Activated CD8-positive, alpha-beta memory T cell treated with anti-CD3 and anti-CD28 coated beads, Interleukin-2, amount 50 U/mL, for 48 hours (primary cell): Measurements from ENCODE around the gene SH3RF2.

Experiments used
- DNase-seq: peaks from one replicate; pipeline ENCODE4 v3.0.0-alpha.2; 2020

Gene SH3RF2

DNA sequence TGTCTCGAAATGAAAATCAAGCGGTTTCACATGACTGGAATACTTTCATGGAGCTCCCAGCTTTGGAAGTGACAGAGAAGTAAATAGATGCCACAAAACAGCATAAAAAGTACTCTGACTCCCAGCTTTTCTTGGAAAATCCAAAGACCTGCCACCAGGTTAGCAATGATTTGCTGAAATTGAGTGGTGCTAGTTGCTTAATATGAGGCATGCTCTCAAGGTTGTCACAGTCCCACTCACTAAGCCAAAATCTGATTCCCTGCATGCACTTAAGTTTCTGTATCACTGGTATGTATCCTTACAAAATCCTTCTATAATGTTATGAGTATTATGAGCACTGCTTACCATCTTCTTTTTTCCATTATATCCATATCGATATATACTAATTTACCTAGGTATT lies 13.0 kb upstream of the SH3RF2 start:
- no peak for DNase-seq

- DNase-seq, result no peak
Observed at GRCh38 chr5:145924849-145925248, 11.5 kb upstream of the SH3RF2 start.

DNA sequence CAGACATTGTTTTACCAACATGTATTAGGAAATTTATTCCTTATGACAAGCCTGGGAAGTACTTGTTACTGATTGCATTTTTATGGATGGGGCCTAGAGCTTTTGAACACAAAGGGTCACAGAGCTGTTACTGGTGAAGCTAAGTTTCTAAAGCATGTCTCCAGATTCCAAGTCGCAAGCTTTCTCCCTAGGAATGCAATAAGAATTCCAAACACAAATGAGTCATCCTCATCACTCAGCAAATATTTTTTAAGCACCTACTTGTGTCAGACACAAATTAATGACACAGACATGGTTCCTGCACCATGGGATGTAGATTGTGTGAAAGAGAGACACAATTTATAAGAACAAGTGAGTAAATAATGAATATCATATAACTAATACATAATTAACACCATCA lies 11.0 kb upstream of the SH3RF2 start:
- no peak for DNase-seq

DNA sequence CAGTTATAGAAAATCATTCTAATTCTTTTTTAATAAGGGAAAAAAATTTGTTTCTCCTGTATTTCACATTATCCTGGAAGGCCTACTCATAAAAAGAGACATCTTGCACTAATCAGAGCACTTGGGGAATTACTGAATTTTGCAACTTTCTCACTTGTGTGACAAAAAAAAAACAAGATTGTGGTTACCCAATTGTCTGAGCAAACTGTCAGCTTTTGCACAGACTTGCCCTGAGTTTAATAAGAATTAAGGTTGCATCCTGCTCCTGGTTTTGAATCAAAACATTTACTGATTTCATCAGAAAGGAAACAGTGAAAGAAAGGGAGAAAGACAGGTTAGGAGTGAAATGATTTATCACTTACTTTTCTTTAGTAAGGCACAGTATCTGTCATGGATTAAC lies 10.6 kb upstream of the SH3RF2 start:
- DNase-seq, result no peak

DNA sequence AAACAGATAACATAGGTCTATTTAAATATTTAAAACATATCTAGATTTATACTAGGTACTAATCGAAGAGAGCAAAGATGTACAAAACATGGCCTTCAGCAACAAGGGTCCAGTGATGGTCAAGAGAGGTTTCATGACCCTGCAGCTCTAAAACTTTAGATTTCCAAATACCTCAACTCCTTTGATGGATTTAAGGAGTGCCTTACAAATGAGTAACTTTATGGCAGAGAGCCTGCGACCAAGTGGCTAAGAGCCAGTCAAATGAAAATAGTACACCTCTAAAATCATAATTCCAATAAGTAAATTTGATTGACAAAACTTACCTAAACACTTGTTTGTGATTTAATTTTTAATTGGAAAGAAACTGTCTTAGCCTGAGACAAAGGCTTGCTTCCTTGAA lies 4.7 kb upstream of the SH3RF2 start:
- no peak for DNase-seq

DNA sequence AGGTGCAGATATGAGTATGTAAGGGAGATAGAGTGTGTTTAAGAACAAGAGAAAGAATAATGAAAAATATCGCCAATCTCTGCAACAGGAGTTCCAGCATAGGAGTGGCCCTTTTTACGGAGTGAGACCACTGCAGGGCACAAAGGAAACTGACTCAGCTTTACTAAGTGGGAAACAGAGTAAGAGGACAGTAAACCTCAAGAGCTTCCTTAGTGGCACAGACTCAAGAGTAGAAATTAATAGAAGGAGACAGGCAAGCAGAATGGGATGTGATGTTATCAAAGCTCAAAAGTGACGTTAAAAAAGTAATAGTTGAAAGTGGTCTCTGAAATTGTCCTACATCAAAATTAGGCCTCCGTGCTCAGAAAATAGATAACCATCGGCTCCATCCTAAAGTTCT lies 2.1 kb upstream of the SH3RF2 start:
- no peak for DNase-seq

DNA sequence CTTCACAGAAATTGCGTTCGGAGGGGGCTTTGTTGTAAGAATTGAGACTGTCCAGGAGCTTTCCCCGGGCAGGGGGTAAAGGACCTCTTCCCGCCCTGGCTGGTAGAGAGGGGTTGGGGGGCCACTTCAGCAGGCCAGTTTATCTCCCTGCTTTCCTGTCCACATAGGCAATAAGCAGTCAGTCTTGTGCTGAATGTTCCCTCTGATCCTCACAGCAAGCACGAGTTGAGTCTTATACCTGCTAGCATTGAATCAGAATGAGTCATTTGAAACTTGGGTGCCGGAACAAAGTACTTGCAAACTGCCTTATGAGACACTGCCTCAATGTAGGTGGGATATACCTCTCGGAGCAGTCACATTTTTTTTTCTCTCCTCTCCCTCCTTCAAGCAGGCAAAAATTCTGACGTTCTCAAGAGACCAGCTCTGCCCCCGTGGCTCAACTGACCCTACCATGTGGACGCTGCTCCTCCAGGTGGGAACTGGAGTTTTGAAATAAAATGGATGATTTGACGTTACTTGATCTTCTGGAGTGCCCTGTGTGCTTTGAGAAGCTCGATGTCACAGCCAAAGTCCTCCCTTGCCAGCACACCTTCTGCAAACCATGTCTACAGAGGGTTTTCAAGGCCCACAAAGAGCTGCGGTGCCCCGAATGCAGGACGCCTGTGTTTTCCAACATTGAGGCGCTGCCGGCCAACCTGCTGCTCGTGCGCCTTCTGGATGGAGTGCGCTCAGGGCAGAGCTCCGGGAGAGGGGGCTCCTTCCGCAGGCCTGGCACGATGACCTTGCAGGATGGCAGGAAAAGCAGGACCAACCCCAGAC lies 1.3 kb downstream of the SH3RF2 start:
- peak; percentile 55 for DNase-seq

DNA sequence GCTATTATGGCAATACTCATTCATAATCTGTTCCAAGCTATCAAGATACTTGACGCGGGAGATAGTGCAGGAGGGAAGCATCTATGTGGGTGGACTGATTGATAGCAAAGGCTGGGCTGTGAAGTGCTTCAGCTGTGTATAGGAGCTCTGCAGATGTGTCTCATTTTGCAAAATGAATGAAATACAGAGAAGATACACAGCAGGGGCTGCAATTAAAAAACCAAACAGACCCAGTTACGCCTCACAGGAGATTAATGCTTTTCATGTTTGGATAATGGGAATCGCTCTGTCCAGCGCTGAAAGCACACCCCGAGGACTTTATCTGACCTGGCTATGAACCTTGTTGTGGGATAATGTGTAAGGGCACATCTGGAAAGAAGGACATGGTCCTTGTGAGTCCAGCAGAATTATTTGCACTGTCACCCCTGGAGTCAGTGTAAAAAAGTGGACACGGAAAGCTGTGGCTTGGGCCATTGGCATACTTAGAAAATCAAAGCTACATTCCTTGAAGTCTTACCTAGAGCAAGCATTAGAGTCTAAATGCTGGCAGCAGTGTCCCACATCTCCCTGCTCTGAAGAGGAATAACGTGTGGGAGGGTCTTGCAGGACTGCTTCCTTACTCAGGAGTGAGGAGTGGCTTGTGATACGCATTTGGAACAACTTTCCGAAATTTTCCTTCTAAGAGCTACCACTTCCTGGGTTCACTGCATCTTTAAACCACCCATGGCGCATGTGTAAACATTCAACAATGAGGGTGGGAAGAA lies 2.6 kb downstream of the SH3RF2 start:
- no peak for DNase-seq

DNA sequence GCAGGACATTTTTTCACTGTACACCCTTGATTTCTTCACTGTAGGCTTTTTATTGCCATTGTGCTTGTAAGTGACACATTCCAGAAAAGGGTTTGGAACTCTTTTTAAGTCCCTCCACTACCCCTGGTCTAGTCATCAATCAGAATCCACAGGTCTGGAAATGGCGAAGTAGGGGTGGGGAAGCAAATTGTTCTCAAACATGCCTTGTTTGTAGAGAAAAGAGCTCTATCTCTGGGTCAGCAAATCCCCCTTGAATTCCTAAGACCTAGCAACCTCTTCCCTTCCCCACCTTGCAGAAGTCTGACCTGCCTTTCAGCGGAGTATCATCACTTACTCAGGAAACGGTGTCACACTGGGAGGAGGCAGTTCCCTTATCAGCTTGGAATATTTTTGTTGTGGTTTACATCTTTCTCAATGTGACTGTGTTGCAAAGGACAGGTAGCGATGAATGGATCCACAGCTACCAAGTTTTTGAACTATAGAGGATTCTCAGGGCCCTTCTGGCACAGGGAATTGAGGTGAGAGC lies 3.2 kb downstream of the SH3RF2 start:
- DNase-seq, result no peak

GRCh38 chr5:145941096-145941447 lies 4.7 kb downstream of the SH3RF2 start:
- no peak for DNase-seq

- DNase-seq, result no peak
Observed at GRCh38 chr5:145941448-145942130, 5.2 kb downstream of the SH3RF2 start.

DNA sequence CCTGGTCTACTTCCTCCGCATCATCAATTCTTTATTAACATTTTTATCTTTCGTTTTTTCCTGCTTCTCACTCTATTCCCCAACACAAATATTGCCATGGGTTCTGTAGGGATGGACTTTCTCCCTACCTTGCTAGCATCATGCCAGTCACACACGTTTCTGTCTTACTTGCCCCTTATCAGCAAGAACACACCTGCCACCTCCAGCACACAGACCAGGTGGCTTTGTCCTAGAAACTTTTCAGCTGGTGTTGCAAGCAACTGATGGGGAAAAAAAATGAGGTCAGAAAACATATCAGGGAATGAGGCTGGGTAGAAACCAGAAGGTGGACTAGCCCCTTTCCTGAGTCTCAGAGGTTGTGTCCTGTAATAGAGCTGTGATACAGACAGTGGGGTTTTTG lies 5.8 kb downstream of the SH3RF2 start:
- DNase-seq, result no peak

GRCh38 chr5:145942749-145943148 lies 6.4 kb downstream of the SH3RF2 start:
- DNase-seq, result no peak

- DNase-seq, result no peak
Observed at GRCh38 chr5:145943674-145944121, 7.3 kb downstream of the SH3RF2 start.

DNA sequence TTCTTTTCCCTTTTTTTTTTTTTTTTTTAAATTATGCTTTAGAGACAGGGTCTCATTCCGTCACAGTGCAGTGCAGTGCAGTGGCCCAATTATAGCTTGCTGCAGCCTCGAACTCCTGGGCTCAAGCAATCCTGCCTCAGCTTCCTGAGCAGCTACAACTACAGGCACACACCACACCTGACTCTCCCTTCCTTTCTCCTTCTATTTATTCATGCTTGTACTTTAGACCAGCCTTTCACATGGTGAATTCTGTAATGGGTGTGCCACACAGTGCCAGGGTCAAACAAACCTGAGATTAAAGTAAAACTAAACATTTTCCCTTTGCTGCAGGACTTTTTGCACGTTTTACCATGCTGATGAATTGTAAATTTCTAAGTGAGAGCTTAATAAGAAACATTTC lies 8.0 kb downstream of the SH3RF2 start:
- no peak for DNase-seq

DNA sequence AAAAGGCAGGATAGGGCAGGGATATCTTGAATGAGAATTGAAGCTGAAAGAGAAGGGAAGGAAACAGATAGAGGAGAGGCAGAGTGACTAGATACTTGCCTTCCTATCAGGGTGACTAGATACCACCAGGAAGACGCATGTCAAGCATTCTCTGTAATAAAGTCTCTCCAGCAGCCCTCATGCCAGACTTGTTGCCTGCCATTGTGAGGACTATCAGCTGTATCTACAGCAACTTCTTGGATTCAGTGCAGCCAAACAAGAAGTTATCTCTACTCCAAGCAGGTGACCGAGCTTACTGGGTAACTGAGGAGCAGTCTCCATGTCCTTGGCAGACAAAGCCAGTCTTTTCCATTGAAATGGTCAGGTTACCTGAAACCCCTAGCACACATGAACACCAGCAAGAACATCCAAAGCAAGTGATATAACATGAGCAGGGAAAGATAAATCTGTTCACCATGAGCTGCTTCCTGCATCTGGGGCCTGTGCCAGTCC lies 9.3 kb downstream of the SH3RF2 start:
- DNase-seq, result no peak

GRCh38 chr5:145946112-145946861 lies 9.9 kb downstream of the SH3RF2 start:
- no peak for DNase-seq

DNA sequence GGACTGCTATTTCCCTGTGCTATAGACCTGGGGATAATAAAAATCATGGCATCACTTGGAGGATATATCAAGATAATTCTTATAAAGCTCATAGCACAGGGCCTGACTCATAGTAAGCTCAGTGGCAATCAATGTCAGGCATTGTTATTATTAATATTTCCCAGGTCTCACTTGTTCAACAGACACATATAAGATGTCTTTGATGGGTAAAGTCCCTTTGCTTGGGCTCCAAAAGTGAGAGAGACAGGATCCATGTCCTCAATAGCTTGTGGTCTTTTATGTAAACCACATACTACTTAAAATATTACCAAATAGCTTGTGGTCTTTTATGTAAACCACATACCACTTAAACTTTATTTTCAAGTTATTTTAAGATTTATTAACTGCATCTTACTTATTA lies 11.2 kb downstream of the SH3RF2 start:
- no peak for DNase-seq

GRCh38 chr5:145948047-145948446 lies 11.7 kb downstream of the SH3RF2 start:
- DNase-seq, result no peak

- DNase-seq, result no peak
Observed at GRCh38 chr5:145948921-145949320, 12.5 kb downstream of the SH3RF2 start.

GRCh38 chr5:145949474-145949873 lies 13.1 kb downstream of the SH3RF2 start:
- no peak for DNase-seq

DNA sequence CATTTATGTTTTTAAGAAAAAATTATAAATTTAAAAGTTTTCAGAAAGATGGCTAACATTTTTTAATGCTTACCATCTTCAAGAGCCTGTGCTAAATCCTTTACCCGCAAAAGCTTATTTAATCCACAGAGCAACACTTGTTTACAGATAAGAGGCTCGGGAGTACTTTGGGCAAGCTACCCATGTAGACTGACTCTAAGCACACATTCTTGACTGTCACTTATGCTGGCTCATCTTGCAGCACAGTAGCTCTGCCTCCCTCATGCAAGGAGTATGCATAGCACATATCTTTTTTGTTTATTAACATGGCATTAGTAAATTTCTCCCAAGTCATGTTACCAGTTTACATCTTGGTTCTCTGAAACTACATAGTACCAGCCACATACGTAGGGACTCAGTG lies 14.7 kb downstream of the SH3RF2 start:
- no peak for DNase-seq

DNA sequence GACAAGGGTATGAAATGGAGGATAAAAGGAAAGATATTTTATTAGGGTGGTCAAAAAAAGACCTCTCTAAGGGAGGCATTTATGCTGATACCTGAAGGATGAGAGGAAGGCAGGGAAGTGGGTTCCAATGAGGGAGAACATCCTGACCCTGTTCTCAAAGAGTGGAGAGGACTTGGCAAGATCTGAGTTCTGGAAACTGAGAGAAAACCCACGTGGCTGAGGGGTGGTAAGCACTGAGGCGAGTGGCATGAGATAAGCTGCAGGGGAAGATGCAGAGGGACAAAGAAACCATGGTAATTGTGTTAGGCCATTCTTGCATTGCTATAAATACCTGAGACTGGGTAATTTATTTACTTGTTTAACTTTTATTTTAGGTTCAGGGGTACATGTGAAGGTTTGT lies 16.8 kb downstream of the SH3RF2 start:
- no peak for DNase-seq
